ENCODE results near the gene MRPL14.

Gene MRPL14

GRCh38 chr6:44117397-44118128, 9.7 kb downstream of the MRPL14 start:
- in situ Hi-C loops (cut with MboI; ENCODE audit: low pct_unique_long_range_greater_than_20kb, low sequenced_read_pairs, unreplicated experiment): no loop called here
- DNase-seq (ENCODE audit: low spot score): no peak
- no peak for TF ChIP-seq CTCF (IDR thresholded peaks at IDR 0.05; ENCODE audit: extremely low read depth, insufficient read depth, missing control alignments)

GRCh38 chr6:44116641-44117382, 10.4 kb downstream of the MRPL14 start:
- in situ Hi-C loops (cut with MboI; ENCODE audit: low pct_unique_long_range_greater_than_20kb, low sequenced_read_pairs, unreplicated experiment): no loop called here
- DNase-seq (ENCODE audit: low spot score): no peak
- TF ChIP-seq CTCF (IDR thresholded peaks at IDR 0.05; ENCODE audit: extremely low read depth, insufficient read depth, missing control alignments): no peak

- no peak for TF ChIP-seq CTCF (IDR thresholded peaks at IDR 0.05; ENCODE audit: extremely low read depth, insufficient read depth, missing control alignments)
- in situ Hi-C loops (cut with MboI; ENCODE audit: low pct_unique_long_range_greater_than_20kb, low sequenced_read_pairs, unreplicated experiment): no loop called here
- DNase-seq (ENCODE audit: low spot score): no peak
These were observed 11.4 kb downstream of the MRPL14 start for GRCh38 chr6:44115866-44116265.

- no peak for TF ChIP-seq CTCF (IDR thresholded peaks at IDR 0.05; ENCODE audit: extremely low read depth, insufficient read depth, missing control alignments)
- DNase-seq (ENCODE audit: low spot score): no peak
- in situ Hi-C loops (cut with MboI; ENCODE audit: low pct_unique_long_range_greater_than_20kb, low sequenced_read_pairs, unreplicated experiment): no loop called here
These were observed 13.8 kb downstream of the MRPL14 start for GRCh38 chr6:44113414-44113813.

GRCh38 chr6:44111434-44112417, 15.5 kb downstream of the MRPL14 start:
- no peak for DNase-seq (ENCODE audit: low spot score)
- in situ Hi-C loops (cut with MboI; ENCODE audit: low pct_unique_long_range_greater_than_20kb, low sequenced_read_pairs, unreplicated experiment): no loop called here
- TF ChIP-seq CTCF (IDR thresholded peaks at IDR 0.05; ENCODE audit: extremely low read depth, insufficient read depth, missing control alignments): no peak

GRCh38 chr6:44110966-44111365, 16.3 kb downstream of the MRPL14 start:
- DNase-seq (ENCODE audit: low spot score): no peak
- in situ Hi-C loops (cut with MboI; ENCODE audit: low pct_unique_long_range_greater_than_20kb, low sequenced_read_pairs, unreplicated experiment): no loop called here
- no peak for TF ChIP-seq CTCF (IDR thresholded peaks at IDR 0.05; ENCODE audit: extremely low read depth, insufficient read depth, missing control alignments)
